Naive thymus-derived CD4-positive, alpha-beta T cell (primary cell): ENCODE data around the gene CSNK1A1. TPM values are rescaled to one million over a fixed set of nuclear protein-coding genes. Genes with fewer than 3 reads are reported as not detected.
"Not testable (repeated sequence)": the region's sequence is repeated elsewhere in the genome, so short reads cannot be mapped to it uniquely, and the experiment has no call there.

Experiments
- ATAC-seq: fragments of 150-1000 bp; cut with Tn5 transposase; 2 replicates; pipeline ENCODE4 v1.10.0; 2021; ENCODE audit warnings: mild to moderate bottlenecking, moderate library complexity
- CTCF ChIA-PET: fragments of 350-600 bp; sonication (Branson Sonifier 250); formaldehyde crosslinking; loops from one replicate; lab custom pipeline; 2021; ENCODE audit warnings: antibody characterized with exemption; lab: Charles Lee
- POLR2A ChIA-PET: fragments of 350-600 bp; sonication (Branson Sonifier 250); formaldehyde crosslinking; loops from one replicate; lab custom pipeline; 2021; ENCODE audit warnings: antibody characterized with exemption, inconsistent platforms; lab: Charles Lee
- DNase-seq, 9 donors: peaks; one replicate each; pipeline versions ENCODE4 v3.0.0 to v3.0.0-alpha.2; 2020 to 2022; ENCODE audit warnings: mixed read lengths in 1 of 9
- H3K27ac ChIP-seq: one replicate; pipeline ENCODE4 v1.7.0; 2013; ENCODE audit warnings: mild to moderate bottlenecking, low read depth, low read length, moderate library complexity
- H3K27me3 ChIP-seq, 2 donors: one replicate each; pipeline ENCODE4 v1.7.0; 2013; ENCODE audit warnings: low read length in 2 of 2, mild to moderate bottlenecking in 2 of 2, moderate library complexity in 2 of 2; ENCODE audit not compliant: control insufficient read depth in 2 of 2, insufficient read depth in 2 of 2
- H3K36me3 ChIP-seq, 3 experiments: 1 replicate in 2 of 3; 2 replicates in 1 of 3; pipeline ENCODE4 v1.7.0; 2013; ENCODE audit warnings: low read length in 3 of 3, mild to moderate bottlenecking in 3 of 3, moderate library complexity in 1 of 3; ENCODE audit not compliant: insufficient read depth in 3 of 3, control insufficient read depth in 2 of 3
- H3K4me1 ChIP-seq, 2 donors: one replicate each; pipeline ENCODE4 v1.7.0; 2013; ENCODE audit warnings: low read length in 2 of 2, mild to moderate bottlenecking in 2 of 2, moderate library complexity in 1 of 2; ENCODE audit not compliant: control insufficient read depth in 2 of 2, insufficient read depth in 2 of 2
- H3K4me3 ChIP-seq: 2 replicates; pipeline ENCODE4 v1.7.0; 2013; ENCODE audit warnings: mild to moderate bottlenecking, low read length
- H3K9me3 ChIP-seq, 3 experiments: 1 replicate in 2 of 3; 2 replicates in 1 of 3; pipeline ENCODE4 v1.7.0; 2013; ENCODE audit warnings: low read length in 3 of 3; ENCODE audit not compliant: control insufficient read depth in 2 of 3
- H3K27ac Mint-ChIP-seq, 9 donors: one replicate each; pipeline ENCODE4 v1.8.0; 2020 to 2022; ENCODE audit warnings: mixed read lengths in 9 of 9, mild to moderate bottlenecking in 8 of 9, moderate library complexity in 5 of 9, inconsistent platforms in 2 of 9
- H3K27me3 Mint-ChIP-seq, 5 donors: one replicate each; pipeline ENCODE4 v1.8.0; 2021 to 2022; ENCODE audit warnings: mixed read lengths in 5 of 5, mild to moderate bottlenecking in 1 of 5
- H3K36me3 Mint-ChIP-seq, 5 donors: one replicate each; pipeline ENCODE4 v1.8.0; 2020 to 2022; ENCODE audit warnings: mixed read lengths in 5 of 5, mild to moderate bottlenecking in 3 of 5, inconsistent platforms in 1 of 5
- H3K4me1 Mint-ChIP-seq, 7 donors: one replicate each; pipeline ENCODE4 v1.8.0; 2020 to 2022; ENCODE audit warnings: mixed read lengths in 7 of 7, mild to moderate bottlenecking in 3 of 7, inconsistent platforms in 1 of 7
- H3K4me3 Mint-ChIP-seq, 10 donors: one replicate each; pipeline ENCODE4 v1.8.0; 2020 to 2022; ENCODE audit warnings: mild to moderate bottlenecking in 10 of 10, mixed read lengths in 10 of 10, moderate library complexity in 6 of 10, inconsistent platforms in 2 of 10
- H3K9me3 Mint-ChIP-seq, 11 donors: one replicate each; pipeline ENCODE4 v1.8.0; 2020 to 2022; ENCODE audit warnings: mixed read lengths in 11 of 11, mild to moderate bottlenecking in 4 of 11, inconsistent platforms in 1 of 11, moderate library complexity in 1 of 11
- intact Hi-C, 2 donors: fragments of 100-400 bp; cut with micrococcal nuclease; formaldehyde crosslinking; loops; one replicate each; pipeline ENCODE4 v1.15.1; 2023
- polyA plus RNA-seq, 2 donors: library from polyadenylated mRNA; unstranded; fragments of 300-500 nt; fragmentation: Illumina TruSeq; gene quantifications; one replicate each; pipeline ENCODE4 v1.2.3, GENCODE V29; 2021
- total RNA-seq, 6 experiments: library from RNA in 5 of 6; stranded (reverse) in 5 of 6; gene quantifications; 1 replicate in 5 of 6; 2 replicates in 1 of 6; pipeline ENCODE4 v1.2.3 and lab custom pipeline; 2021 to 2026

The CSNK1A1 gene
- total and polyA plus RNA-seq, 7 experiments from 2014 or later = 146 to 217 (median 178) TPM

DNA sequence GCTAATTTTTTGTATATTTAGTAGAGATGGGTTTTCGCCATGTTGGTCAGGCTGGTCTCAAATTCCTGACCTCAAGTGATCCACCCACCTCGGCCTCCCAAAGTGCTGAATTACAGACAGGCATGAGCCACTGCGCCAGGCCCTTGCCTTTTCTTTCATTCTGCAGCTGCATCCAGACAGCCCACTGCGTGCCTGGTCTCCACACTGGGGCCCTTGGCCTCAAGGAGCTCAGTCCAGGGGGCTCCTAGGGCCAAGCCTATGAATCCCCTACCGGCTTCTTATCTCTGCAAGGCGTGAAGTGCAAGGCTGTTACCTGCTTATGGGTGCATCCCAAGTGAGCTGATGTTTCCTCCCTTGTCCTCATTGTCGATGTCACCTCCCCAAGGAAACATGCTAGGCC lies 78.8 kb downstream of the CSNK1A1 start:
- POLR2A ChIA-PET = no interaction called here
- CTCF ChIA-PET = interaction anchor here (1.0 kb wide), 1 partner anchor 79 kb away, joined by 3 read pairs; no protein-coding TSS in a partner anchor

DNA sequence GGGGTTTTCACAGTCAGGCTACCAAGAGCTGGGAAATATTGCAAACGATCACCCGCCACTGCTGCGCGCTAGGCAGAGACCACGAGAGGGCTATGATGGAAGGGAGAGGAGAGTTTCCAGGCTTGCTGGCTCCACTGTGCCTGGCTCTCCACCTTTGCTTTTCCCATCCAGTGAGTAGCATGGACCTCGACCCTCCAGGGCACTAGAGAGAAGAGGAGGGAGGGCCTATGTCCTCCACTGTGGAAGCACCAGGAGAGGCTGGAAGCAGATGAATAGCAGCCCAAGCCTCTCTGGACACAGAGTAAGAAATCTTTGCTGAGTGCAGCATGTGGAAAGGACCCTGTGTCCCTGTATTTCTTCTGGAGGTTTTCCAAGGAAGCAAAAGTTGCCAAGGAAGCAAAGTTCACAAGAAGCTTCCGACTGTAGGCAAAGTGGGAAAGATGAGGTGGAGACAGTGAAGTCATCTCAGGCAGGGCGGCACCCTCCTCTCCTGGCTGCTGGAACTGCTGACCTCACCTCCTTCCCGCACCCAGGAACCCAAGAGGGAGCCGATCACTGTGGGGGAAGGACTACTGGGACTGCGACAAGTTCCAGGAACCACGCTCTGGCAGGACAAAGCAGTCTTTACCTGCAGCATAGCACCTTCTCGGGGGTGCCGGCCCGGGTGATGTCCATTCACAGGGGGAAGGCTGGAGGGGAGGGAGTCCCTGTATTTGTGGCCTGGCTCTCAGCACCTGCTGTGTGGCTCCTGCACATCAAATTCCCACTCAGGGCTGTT lies 79.6 kb downstream of the CSNK1A1 start:
- ChIA-PET CTCF (interaction anchor here (1.0 kb wide), 1 partner anchor 78 kb away, joined by 3 read pairs; no protein-coding TSS in a partner anchor), POLR2A (no interaction called here)
- no peak overlapping the region for H3K27ac ChIP-seq
- no peaks in the 10 kb centered on the region for H3K4me1 ChIP-seq
- Mint-ChIP-seq H3K4me1 (no peaks in the 10 kb centered on the region), H3K36me3 (no peaks in the 10 kb centered on the region), H3K27me3 (peaks cover 0 to 9% (median 0%) of the 10 kb centered on the region in 5 donors), H3K9me3 (no peaks in the 10 kb centered on the region), H3K27ac (peak overlapping the region in 1 of 9 donors; percentile 21), H3K4me3 (no peak overlapping the region)
- H3K9me3 ChIP-seq = no peaks in the 10 kb centered on the region
- ATAC-seq (peak; percentile 26), DNase-seq (no peak)
- no peak overlapping the region for H3K4me3 ChIP-seq
- intact Hi-C loops = no loop called here
- no peaks in the 10 kb centered on the region for H3K27me3 ChIP-seq
- no peaks in the 10 kb centered on the region for H3K36me3 ChIP-seq

More for the DNA sequence above, 78.8 kb downstream of the CSNK1A1 start:
- no peaks in the 10 kb centered on the region for H3K27me3 ChIP-seq
- ATAC-seq = no peak
- H3K4me1 ChIP-seq = no peaks in the 10 kb centered on the region
- H3K9me3 Mint-ChIP-seq = no peaks in the 10 kb centered on the region
- H3K27ac ChIP-seq = no peak overlapping the region
- H3K27me3 Mint-ChIP-seq = peaks cover 0 to 9% (median 0%) of the 10 kb centered on the region in 5 donors
- intact Hi-C loops = no loop called here
- H3K4me1 Mint-ChIP-seq = no peaks in the 10 kb centered on the region
- H3K9me3 ChIP-seq = no peaks in the 10 kb centered on the region
- no peak overlapping the region for H3K4me3 Mint-ChIP-seq
- no peak overlapping the region for H3K27ac Mint-ChIP-seq
- no peaks in the 10 kb centered on the region for H3K36me3 ChIP-seq
- no peak overlapping the region for H3K4me3 ChIP-seq
- DNase-seq = no peak
- no peaks in the 10 kb centered on the region for H3K36me3 Mint-ChIP-seq

DNA sequence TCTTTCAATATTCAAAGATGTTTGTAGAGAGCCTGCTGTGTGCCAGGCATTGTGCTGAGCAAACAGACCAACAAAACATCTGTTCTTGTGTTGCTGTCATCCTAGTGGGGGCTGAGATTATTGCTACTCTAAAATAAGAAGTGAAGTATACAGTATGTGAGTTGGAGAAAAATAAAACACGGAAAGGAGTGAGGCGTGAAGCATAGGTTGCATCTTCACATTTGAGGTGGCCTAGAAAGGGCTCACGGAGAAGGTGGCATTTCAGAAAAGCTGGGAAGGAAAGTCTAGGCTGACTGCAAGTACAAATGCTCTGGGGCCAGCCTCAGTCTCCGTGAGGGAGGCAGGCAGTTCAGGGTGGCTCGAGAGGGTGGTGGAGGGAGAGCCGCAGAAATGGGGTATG lies 80.3 kb downstream of the CSNK1A1 start:
- Histone ChIP-seq H3K36me3 (no peaks in the 10 kb centered on the region), H3K27me3 (no peaks in the 10 kb centered on the region), H3K4me1 (no peaks in the 10 kb centered on the region), H3K27ac (no peak overlapping the region), H3K4me3 (no peak overlapping the region), H3K9me3 (no peaks in the 10 kb centered on the region)
- H3K36me3 Mint-ChIP-seq = no peaks in the 10 kb centered on the region
- ChIA-PET POLR2A (no interaction called here), CTCF (no interaction called here)
- ATAC-seq (peak; percentile 18), DNase-seq (no peak)
- intact Hi-C loops = no loop called here
- no peak overlapping the region for H3K27ac Mint-ChIP-seq
- H3K4me3 Mint-ChIP-seq = no peak overlapping the region
- H3K4me1 Mint-ChIP-seq = no peaks in the 10 kb centered on the region
- no peaks in the 10 kb centered on the region for H3K9me3 Mint-ChIP-seq
- H3K27me3 Mint-ChIP-seq = peaks cover 0 to 9% (median 0%) of the 10 kb centered on the region in 5 donors

DNA sequence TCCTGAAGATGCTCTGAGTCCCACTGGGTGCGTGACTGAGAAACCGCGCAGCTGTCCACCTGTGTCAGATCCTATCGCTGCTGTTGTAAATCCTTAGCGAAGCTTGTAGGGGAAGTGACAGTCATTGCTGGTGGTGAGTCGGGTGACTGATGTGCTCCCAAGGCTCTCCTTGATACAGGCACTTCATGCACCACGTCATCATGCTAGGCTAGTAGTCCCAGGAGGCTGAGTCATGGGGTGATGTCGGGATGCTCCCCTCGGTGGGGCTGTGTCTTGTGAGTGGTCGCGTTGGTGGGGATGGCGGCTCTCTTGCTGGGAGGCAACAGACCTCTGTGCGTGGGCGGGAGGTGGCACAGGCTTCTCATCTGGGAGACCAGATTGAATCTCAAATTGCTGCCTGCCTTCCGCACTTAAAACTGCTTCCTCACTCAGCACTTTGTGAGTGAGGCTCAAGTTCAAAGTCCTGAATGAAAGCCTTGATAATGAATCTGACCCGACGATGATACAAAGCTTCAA lies 84.7 kb downstream of the CSNK1A1 start:
- intact Hi-C loops = no loop called here
- DNase-seq (no peak), ATAC-seq (no peak)
- no peak overlapping the region for H3K4me3 Mint-ChIP-seq
- no peaks in the 10 kb centered on the region for H3K27me3 ChIP-seq
- no peaks in the 10 kb centered on the region for H3K9me3 Mint-ChIP-seq
- no peak overlapping the region for H3K27ac Mint-ChIP-seq
- H3K27me3 Mint-ChIP-seq = peaks cover 0 to 9% (median 0%) of the 10 kb centered on the region in 5 donors
- no peaks in the 10 kb centered on the region for H3K36me3 Mint-ChIP-seq
- no peaks in the 10 kb centered on the region for H3K36me3 ChIP-seq
- no peaks in the 10 kb centered on the region for H3K9me3 ChIP-seq
- H3K4me1 ChIP-seq = no peaks in the 10 kb centered on the region
- no peak overlapping the region for H3K4me3 ChIP-seq
- no peak overlapping the region for H3K27ac ChIP-seq
- CTCF ChIA-PET = no interaction called here
- no peaks in the 10 kb centered on the region for H3K4me1 Mint-ChIP-seq
- POLR2A ChIA-PET = interaction anchor here (0.5 kb wide), 1 partner anchor 40 kb away, joined by 6 read pairs; no protein-coding TSS in a partner anchor

DNA sequence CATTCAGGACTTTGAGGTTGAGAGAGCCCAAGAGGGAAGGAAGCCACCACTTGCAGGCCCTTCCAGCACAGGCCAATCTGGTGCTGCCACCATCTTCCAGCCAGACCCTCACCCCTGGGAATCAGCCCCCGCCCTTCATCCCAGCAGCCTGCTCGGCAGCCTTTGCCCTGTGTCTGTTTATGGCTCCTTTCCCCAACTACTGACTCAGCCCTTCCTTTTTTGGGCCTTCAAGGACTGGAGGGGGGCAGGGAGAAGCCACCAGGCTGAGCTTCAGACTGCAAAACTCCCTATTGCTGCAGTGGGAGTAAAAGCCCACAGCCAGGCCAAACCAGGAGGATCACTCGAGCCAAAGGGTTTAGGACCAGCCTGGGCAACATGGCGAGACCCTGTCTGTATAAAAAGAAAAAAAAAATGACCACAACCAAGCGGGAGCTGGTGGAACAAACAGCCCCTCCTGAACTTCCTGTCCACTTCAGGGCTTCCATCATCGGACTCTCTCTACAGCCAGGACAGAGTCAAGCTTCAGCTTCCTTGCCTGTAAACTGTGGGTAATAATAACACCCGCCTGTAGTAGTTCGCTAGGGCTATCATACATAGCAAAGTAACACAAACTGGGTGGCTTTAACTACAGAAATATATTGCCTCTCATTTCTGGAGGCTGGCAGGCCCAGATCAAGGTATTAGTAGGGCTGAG lies 86.3 kb downstream of the CSNK1A1 start:
- H3K4me3 ChIP-seq = no peak overlapping the region
- no peaks in the 10 kb centered on the region for H3K4me1 ChIP-seq
- no peak overlapping the region for H3K27ac ChIP-seq
- peak overlapping the region in 1 of 9 donors; percentile 67 for H3K27ac Mint-ChIP-seq
- ChIA-PET POLR2A (no interaction called here), CTCF (no interaction called here)
- H3K4me1 Mint-ChIP-seq = no peaks in the 10 kb centered on the region
- ATAC-seq (no peak), DNase-seq (no peak)
- H3K4me3 Mint-ChIP-seq = no peak overlapping the region
- H3K9me3 Mint-ChIP-seq = no peaks in the 10 kb centered on the region
- peaks cover 0 to 5% (median 0%) of the 10 kb centered on the region in 5 donors for H3K27me3 Mint-ChIP-seq
- no peaks in the 10 kb centered on the region for H3K9me3 ChIP-seq
- intact Hi-C loops = no loop called here
- no peaks in the 10 kb centered on the region for H3K36me3 Mint-ChIP-seq
- no peaks in the 10 kb centered on the region for H3K27me3 ChIP-seq
- H3K36me3 ChIP-seq = no peaks in the 10 kb centered on the region

DNA sequence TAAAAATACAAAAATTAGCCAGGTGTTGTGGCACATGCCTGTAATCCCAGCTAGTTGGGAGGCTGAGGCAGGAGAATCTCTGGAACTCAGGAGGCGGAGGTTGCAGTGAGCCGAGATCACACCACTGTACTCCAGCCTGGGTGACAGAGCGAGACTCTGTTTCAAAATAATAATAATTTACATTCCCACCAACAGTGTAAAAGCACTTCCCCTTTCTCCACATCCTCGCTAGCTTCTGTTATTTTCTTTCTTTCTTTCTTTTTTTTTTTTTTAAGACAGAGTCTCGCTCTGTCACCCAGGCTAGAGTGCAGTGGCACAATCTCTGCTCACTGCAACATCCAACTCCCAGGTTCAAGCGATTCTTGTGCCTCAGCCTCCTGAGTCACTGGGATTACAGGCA lies 89.3 kb downstream of the CSNK1A1 start:
- intact Hi-C loops, H3K36me3 ChIP-seq, H3K27ac Mint-ChIP-seq, H3K36me3 Mint-ChIP-seq, H3K27me3 Mint-ChIP-seq, H3K4me3 ChIP-seq, H3K4me3 Mint-ChIP-seq, ATAC-seq, H3K9me3 Mint-ChIP-seq, DNase-seq, CTCF ChIA-PET, POLR2A ChIA-PET, H3K4me1 Mint-ChIP-seq, H3K27ac ChIP-seq, H3K27me3 ChIP-seq, H3K9me3 ChIP-seq, H3K4me1 ChIP-seq: not testable (repeated sequence)
